Measurements from ENCODE around the gene NR5A2. TPM values are rescaled to one million over a fixed set of nuclear protein-coding genes. Genes with fewer than 3 reads are reported as not detected.

NR5A2 gene
- total RNA-seq, 2 donors from 2014 or later = 45.5 to 65.9 TPM

- Histone ChIP-seq H3K27me3 (no peaks in the 10 kb centered on the region), H3K9me3 (no peaks in the 10 kb centered on the region), H3K4me3 (no peak overlapping the region), H3K4me1 (no peaks in the 10 kb centered on the region), H3K9ac (ENCODE audit: low read depth in 2 of 2, low read length in 2 of 2) (no peak overlapping the region), H3K36me3 (no peaks in the 10 kb centered on the region), H3K27ac (no peak overlapping the region)
- intact Hi-C loops (cut with DNase I) = no loop called here
- no peak for DNase-seq
- TF ChIP-seq CTCF (IDR thresholded peaks at IDR 0.05) = no peak
Observed at GRCh38 chr1:200162258-200162657, 134.7 kb downstream of the NR5A2 start.

GRCh38 chr1:200162877-200163276 is 135.4 kb downstream of the NR5A2 start:
- H3K27me3 ChIP-seq = no peaks in the 10 kb centered on the region
- TF ChIP-seq CTCF (IDR thresholded peaks at IDR 0.05) = no peak

GRCh38 chr1:200163911-200164310 is 136.4 kb downstream of the NR5A2 start:
- TF ChIP-seq CTCF (IDR thresholded peaks at IDR 0.05) = no peak
- DNase-seq = no peak

More at GRCh38 chr1:200162877-200163276, 135.4 kb downstream of the NR5A2 start:
- H3K4me3 ChIP-seq = no peak overlapping the region
- H3K36me3 ChIP-seq = no peaks in the 10 kb centered on the region
- no peak for DNase-seq
- H3K27ac ChIP-seq = no peak overlapping the region
- no peaks in the 10 kb centered on the region for H3K4me1 ChIP-seq
- intact Hi-C loops (cut with DNase I) = no loop called here
- no peak overlapping the region for H3K9ac ChIP-seq (ENCODE audit: low read depth in 2 of 2, low read length in 2 of 2)
- H3K9me3 ChIP-seq = no peaks in the 10 kb centered on the region

GRCh38 chr1:200165493-200166220 is 138.1 kb downstream of the NR5A2 start:
- Histone ChIP-seq H3K4me3 (no peak overlapping the region), H3K9me3 (no peaks in the 10 kb centered on the region), H3K9ac (ENCODE audit: low read depth in 2 of 2, low read length in 2 of 2) (no peak overlapping the region), H3K4me1 (no peaks in the 10 kb centered on the region), H3K36me3 (no peaks in the 10 kb centered on the region), H3K27ac (no peak overlapping the region), H3K27me3 (no peaks in the 10 kb centered on the region)
- no peak for TF ChIP-seq CTCF (IDR thresholded peaks at IDR 0.05)
- intact Hi-C loops (cut with DNase I) = no loop called here
- no peak for DNase-seq

More at GRCh38 chr1:200163911-200164310, 136.4 kb downstream of the NR5A2 start:
- H3K4me3 ChIP-seq = no peak overlapping the region
- H3K4me1 ChIP-seq = no peaks in the 10 kb centered on the region
- no peak overlapping the region for H3K27ac ChIP-seq
- intact Hi-C loops (cut with DNase I) = no loop called here
- no peaks in the 10 kb centered on the region for H3K9me3 ChIP-seq
- no peaks in the 10 kb centered on the region for H3K27me3 ChIP-seq
- no peak overlapping the region for H3K9ac ChIP-seq (ENCODE audit: low read depth in 2 of 2, low read length in 2 of 2)
- H3K36me3 ChIP-seq = no peaks in the 10 kb centered on the region

- Histone ChIP-seq H3K36me3 (no peaks in the 10 kb centered on the region), H3K9ac (ENCODE audit: low read depth in 2 of 2, low read length in 2 of 2) (no peak overlapping the region), H3K4me1 (no peaks in the 10 kb centered on the region), H3K9me3 (no peaks in the 10 kb centered on the region), H3K27ac (no peak overlapping the region), H3K27me3 (no peaks in the 10 kb centered on the region), H3K4me3 (no peak overlapping the region)
- no peak for TF ChIP-seq CTCF (IDR thresholded peaks at IDR 0.05)
- no peak for DNase-seq
- intact Hi-C loops (cut with DNase I) = no loop called here
Observed at GRCh38 chr1:200166411-200166810, 138.9 kb downstream of the NR5A2 start.

Measured in colonic mucosa (tissue), 4 donors.